ENCODE results near the gene JAGN1. TPM values are rescaled to one million over a fixed set of nuclear protein-coding genes. Genes with fewer than 3 reads are reported as not detected.

JAGN1 gene
- total and polyA plus RNA-seq, 2 of the 8 experiments (the other 6 are each of a cell fraction or from before 2014, with no cell fraction given), result 26.9 to 51.6 TPM

- no peak overlapping the region for H3K4me2 ChIP-seq (ENCODE audit: insufficient read depth in 1 of 2, low read depth in 2 of 2, low read length in 2 of 2)
- H3K36me3 ChIP-seq (ENCODE audit: control insufficient read depth in 2 of 4, insufficient read depth in 4 of 4, low read length in 3 of 4), result no peaks in the 10 kb centered on the region
- H3K14ac ChIP-seq (ENCODE audit: insufficient read length), result no peak overlapping the region
- H3K18ac ChIP-seq (ENCODE audit: extremely low read depth, low read length), result no peak overlapping the region
- H3K23me2 ChIP-seq (ENCODE audit: low read depth, low read length), result no peaks in the 10 kb centered on the region
- no peak overlapping the region for H2BK15ac ChIP-seq (ENCODE audit: low read length)
- FAIRE-seq, result no peak
- no peak overlapping the region for H2BK12ac ChIP-seq (ENCODE audit: low read depth, low read length)
- H4K8ac ChIP-seq (ENCODE audit: extremely low read depth, insufficient read depth, low read length), result no peak overlapping the region
- H3K23ac ChIP-seq (ENCODE audit: insufficient read length), result no peak overlapping the region
- no peak overlapping the region for H2BK5ac ChIP-seq (ENCODE audit: low read depth, low read length)
- H3K56ac ChIP-seq (replicated peaks; ENCODE audit: insufficient read length, low read depth, low read length), result no peak overlapping the region
- no peak overlapping the region for H3K4ac ChIP-seq (replicated peaks; ENCODE audit: insufficient read length, low read depth, low read length)
- ChIA-PET CTCF (ENCODE audit: partially characterized antibody) (interaction anchor here (1.1 to 2.7 kb wide), 2 partner anchors 11 to 25 kb away, joined by 3 to 9 read pairs; no protein-coding TSS in a partner anchor), POLR2A (ENCODE audit: partially characterized antibody) (interaction anchor here (0.8 to 6.0 kb wide), 4 partner anchors 8 to 15 kb away, joined by 3 to 43 read pairs (median 4); partner anchors contain the start of gene IL17RC)
- no peak for DNase-seq (ENCODE audit: low read depth in 1 of 2, low spot score in 2 of 2)
- no peak for TF ChIP-seq KDM1A (IDR thresholded peaks at IDR 0.05; ENCODE audit: borderline replicate concordance, low read length)
- no peak for TF ChIP-seq CHD2 (IDR thresholded peaks at IDR 0.05; ENCODE audit: low read length)
- TF ChIP-seq ATF2 (IDR thresholded peaks at IDR 0.05; ENCODE audit: low read length), result no peak
- TF ChIP-seq NANOG (IDR thresholded peaks at IDR 0.05; ENCODE audit: insufficient read depth, low read depth, low read length, poor library complexity, severe bottlenecking), result no peak
- TF ChIP-seq SIRT6 (IDR thresholded peaks at IDR 0.05; ENCODE audit: low read length), result no peak
- TF ChIP-seq SUZ12 (IDR thresholded peaks at IDR 0.05; ENCODE audit: low read length), result no peak
- TF ChIP-seq GABPA (IDR thresholded peaks at IDR 0.05; ENCODE audit: borderline replicate concordance, insufficient read depth, low read length), result no peak
- TF ChIP-seq BACH1 (IDR thresholded peaks at IDR 0.05; ENCODE audit: low read length), result no peak
- no peak for TF ChIP-seq EZH2 (IDR thresholded peaks at IDR 0.05; ENCODE audit: low read depth, low read length, severe bottlenecking)
- no peak for TF ChIP-seq GTF2F1 (IDR thresholded peaks at IDR 0.05; ENCODE audit: borderline replicate concordance, low read depth, low read length)
- no peak for TF ChIP-seq MAX (IDR thresholded peaks at IDR 0.05)
- no peak for TF ChIP-seq TBP (IDR thresholded peaks at IDR 0.05; ENCODE audit: low read depth, low read length)
- no peaks in the 10 kb centered on the region for H4K20me1 ChIP-seq (replicated peaks in 1 of 2; ENCODE audit: control insufficient read depth in 1 of 2, insufficient read depth in 2 of 2, low read length in 2 of 2)
- 77% methylated on average over 5 of the region's 5 CpGs; no CpG with 5 or more reads in 1 of the 2 experiments for WGBS, 2 experiments (ENCODE audit: extremely low coverage in 1 of 2, insufficient coverage in 1 of 2, insufficient read length in 1 of 2, insufficient replicate concordance in 2 of 2, low coverage in 1 of 2, low lambda C conversion rate in 2 of 2, missing lambda C conversion rate in 1 of 2)
- no peak overlapping the region for H2BK20ac ChIP-seq (ENCODE audit: low read length)
- H3K79me2 ChIP-seq (ENCODE audit: control insufficient read depth in 1 of 2, insufficient read depth in 2 of 2, low read length in 2 of 2), result no peaks in the 10 kb centered on the region
- peaks cover 5 to 14% (median 11%) of the 10 kb centered on the region in 4 experiments for H3K4me1 ChIP-seq (replicated peaks in 1 of 4; ENCODE audit: control insufficient read depth in 3 of 4, insufficient read depth in 4 of 4, low read length in 3 of 4)
- no peak overlapping the region for H2AK5ac ChIP-seq (ENCODE audit: low read depth, low read length)
- H3K27me3 ChIP-seq (replicated peaks in 1 of 4; ENCODE audit: control insufficient read depth in 3 of 4, extremely low read depth in 1 of 4, insufficient read depth in 3 of 4, low read length in 3 of 4), result no peaks in the 10 kb centered on the region
- no peak overlapping the region for H4K5ac ChIP-seq (ENCODE audit: insufficient read length, low read depth, low read length)
- H2BK120ac ChIP-seq (replicated peaks; ENCODE audit: low read depth, low read length), result no peak overlapping the region
- H3K9ac ChIP-seq (replicated peaks in 1 of 4; ENCODE audit: extremely low read depth in 1 of 4, low read depth in 3 of 4, low read length in 3 of 4), result no peak overlapping the region
- H3K27ac ChIP-seq (ENCODE audit: low read depth, low read length), result no peak overlapping the region
- H4K91ac ChIP-seq (replicated peaks; ENCODE audit: insufficient read length, low read length), result no peak overlapping the region
- H3K9me3 ChIP-seq (ENCODE audit: insufficient read depth in 2 of 2, low read depth in 1 of 2, low read length in 1 of 2), result no peaks in the 10 kb centered on the region
- no peaks in the 10 kb centered on the region for H3K79me1 ChIP-seq (ENCODE audit: low read depth, low read length)
- no peak overlapping the region for H3K4me3 ChIP-seq (ENCODE audit: extremely low read depth in 1 of 4, insufficient read depth in 2 of 4, low read depth in 3 of 4, low read length in 4 of 4)
- H2AFZ ChIP-seq (ENCODE audit: low read length), result no peak overlapping the region
Measured at GRCh38 chr3:9906480-9906879, 16.1 kb downstream of the JAGN1 start.
